ENCODE results near the gene HCRTR1.

HCRTR1 gene

DNA sequence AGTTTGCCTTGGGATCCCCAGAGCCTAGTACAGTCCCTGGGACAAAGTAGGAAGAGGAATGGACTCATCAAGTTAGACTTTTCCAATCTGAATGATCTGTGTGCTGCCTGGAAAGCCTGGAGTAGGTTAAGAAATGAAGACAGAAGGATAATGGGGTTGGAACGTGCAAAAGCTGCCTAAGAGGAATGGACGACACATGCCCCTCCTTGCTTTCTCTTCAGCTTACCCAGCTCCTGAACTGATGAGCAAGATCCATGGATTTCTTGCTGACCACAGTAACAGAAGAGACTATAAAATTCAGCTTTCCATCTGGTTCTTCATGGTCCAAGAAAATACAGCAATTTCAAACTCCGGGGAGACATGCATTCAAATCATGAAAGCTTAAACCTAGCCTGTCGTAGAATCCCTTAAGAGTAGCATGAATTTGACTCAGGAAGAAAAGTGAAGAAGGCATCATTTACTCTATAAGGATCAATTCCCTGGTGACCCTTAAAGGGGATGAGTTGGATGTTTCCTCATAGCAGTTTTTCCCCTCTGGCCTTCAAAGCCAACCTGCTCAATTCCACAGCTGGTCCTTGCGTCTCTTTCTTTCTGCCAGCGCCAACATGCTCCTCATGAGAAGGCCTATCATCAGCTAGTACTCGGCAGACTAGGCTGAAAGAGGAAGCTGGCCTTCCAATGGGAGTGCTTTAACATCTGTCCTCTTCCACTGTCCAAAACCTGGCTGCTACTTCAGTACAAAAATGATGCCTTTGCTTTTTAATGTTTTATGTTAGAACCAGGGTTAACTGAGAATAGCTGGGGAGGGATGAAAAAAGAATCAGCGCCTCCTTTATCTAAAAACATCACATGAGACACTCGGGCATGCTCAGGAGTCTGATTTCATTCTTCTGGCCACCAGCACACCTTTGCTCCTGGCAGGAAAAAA is 32.9 kb downstream of the HCRTR1 start:
- DNase-seq = no peak

DNA sequence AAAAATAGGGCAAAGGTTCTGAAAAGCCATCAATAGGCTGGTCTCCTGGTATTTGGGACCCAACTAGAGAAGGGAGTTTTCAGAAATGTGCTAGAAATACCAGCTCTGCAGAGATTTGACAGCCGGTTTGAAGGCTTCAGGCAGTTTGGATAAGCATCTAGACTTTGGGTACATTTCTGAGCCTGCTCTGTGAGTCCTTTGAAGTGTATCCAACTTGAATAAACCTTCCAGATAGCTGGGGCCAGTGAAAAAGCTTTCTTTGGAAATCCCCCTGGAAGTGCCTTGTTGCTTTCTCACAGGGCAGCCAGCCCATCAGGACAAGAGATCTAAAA is 33.6 kb downstream of the HCRTR1 start:
- DNase-seq = no peak

DNA sequence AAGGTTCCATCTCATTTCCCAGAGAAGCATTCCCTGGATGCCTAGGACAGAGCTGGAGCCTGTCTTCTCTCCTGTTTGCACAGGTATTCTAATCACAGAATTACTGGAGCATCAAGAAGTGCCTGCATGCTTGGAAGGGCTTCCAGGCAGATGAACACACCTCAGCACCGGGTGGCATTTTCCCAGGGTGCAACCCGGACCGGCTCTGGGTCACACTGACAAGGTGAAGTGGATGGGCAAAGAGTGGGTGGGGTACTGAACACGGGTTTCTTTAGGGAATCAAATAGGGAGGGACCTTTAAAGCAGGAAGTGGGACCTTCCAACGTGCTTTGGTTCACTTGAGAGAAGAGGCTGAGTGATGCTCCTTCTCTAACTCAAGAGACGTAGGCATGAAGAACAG is 34.3 kb downstream of the HCRTR1 start:
- DNase-seq = no peak

DNA sequence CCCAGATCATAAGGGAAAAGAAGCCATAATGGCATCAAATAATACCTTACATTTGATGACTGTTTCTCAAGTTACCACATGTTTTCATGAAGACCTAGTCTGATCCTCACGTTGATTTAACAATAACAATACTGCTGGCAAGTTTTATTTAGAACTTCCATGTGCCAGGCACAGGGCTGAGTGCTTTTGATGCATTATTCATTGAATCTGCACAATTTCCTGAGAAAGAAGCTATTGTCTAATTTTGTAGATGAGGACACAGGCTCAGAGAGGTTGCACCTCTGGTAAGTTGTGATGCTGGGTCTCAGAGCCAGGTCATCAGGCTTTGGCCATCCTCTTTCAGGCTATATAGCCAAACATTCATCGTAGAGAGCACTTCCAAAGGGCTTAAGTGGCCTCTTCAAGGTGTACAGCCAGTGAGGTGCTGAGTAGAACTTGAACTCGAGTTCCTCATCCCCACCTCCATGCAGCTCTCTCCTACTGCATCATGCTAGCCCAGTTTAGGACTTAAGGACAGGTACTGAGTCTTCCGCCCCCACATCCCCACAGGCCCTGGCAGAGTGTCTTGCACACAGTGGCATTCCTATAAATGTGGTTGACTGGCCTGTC is 35.5 kb downstream of the HCRTR1 start:
- DNase-seq = no peak

GRCh38 chr1:31653717-31654473 is 36.4 kb downstream of the HCRTR1 start:
- no peak for DNase-seq

DNA sequence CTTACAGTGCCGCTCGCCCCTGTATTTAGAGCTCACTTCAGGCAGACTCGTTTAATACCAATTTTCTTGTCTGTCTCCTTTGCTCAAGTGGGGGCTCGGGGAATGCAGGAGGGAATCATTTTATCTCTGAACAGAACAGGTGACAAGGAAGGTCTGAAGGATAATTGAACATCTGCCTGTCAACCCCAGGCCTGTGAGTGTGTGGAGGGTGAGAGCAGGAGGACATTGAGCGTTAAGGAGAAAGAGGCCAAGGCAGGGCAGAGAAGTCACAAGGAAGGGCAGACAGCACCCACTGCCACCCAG is 36.9 kb downstream of the HCRTR1 start:
- DNase-seq = no peak

DNA sequence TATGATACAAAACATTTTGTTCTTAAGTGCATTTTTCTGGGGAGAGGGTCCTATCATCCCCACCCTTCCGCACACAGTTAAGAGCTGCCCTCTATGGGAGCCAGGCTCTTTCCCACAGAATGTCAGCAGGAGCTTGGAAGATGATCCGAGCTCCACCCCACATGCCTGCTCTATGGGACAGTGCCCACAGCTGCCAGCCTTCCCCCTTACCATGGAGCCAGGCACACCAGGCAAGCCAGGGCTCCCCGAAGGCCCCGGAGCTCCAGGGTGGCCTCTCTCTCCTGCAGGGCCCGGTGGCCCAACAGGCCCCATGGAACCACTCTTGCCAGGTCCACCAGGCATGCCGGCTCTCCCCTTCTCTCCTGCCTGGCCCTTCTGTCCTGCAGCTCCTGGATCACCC is 37.6 kb downstream of the HCRTR1 start:
- no peak for DNase-seq

DNA sequence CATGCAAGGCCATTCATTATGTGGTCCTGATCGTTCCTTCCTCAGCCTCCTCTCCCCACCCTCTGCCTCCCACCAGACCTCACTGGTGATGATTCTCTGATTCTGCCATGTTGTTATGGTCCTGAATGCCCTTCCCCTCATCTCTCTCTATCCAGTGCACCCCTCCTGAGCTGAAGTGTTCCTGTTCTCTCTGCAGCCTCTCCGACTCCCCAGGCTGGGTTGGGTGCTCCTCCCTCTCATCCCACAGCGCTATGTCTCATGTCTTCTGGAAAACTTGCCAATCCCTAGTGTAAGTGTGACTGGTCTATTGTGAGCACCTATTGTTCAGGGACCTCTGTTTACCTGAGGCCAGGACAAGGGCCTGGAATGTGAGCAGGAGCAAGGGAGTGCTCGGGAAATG is 38.3 kb downstream of the HCRTR1 start:
- DNase-seq = no peak

DNA sequence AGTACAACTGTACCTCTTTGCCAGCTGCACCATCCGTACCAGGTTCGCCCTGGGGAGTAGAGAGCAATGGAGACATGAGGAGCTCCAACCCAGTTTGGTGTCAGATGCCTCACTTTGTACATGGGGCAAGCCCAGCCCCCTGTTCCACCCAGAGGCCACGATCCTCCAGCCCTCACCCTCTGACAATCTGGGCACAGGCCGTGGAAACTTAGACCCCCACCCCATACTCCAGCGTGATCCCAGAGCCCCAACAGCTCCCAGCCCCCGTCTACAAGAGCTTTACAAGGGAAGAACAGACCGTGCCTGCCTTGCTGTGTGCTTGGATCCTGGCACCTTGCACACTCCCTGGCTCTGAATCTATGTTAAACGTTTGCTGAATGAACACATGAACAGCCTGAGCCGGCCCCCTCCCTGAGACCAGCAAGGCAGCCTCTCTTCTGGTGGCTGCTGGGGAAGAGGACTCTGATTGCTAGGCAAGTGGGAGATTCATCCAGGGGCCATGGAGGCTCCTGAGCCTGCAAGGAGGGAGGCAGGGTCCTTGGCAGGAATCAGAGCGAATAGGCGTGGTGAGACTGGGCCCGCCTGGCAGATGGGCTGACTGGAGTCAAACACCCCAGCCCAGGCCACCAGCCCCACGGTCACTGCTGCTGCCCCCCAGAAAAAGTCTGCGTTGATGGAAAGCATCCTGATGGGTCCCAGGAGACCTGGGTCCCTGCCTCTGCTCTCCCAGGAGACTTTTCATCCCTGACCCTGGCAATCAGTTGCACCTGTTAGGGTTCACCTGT is 39.7 kb downstream of the HCRTR1 start:
- DNase-seq = no peak

DNA sequence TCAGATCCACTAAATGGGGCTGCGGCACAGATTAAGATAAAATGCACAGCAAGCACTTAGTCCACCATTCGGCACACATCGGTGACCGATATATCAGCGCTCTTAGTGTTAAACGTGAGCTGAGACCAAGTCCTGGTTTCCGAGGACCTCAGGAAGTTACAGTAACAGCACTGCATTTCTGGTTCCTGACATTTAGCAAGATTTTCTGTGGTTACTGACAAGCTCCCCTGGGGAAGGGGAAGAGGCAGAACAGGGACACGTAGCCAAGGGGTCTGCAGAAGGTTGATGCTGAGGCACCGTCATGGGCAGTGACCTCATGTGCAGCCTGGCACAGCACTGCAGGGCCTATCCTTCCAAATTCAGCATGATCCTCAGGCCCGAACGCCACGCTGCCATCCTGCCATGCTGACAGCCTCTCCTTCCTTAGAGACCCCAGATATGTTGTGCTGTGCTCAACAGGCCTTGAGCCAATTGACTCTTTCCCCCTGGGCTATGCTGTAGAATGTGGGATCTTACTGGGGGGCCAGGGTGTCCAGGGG is 40.6 kb downstream of the HCRTR1 start:
- no peak for DNase-seq

DNA sequence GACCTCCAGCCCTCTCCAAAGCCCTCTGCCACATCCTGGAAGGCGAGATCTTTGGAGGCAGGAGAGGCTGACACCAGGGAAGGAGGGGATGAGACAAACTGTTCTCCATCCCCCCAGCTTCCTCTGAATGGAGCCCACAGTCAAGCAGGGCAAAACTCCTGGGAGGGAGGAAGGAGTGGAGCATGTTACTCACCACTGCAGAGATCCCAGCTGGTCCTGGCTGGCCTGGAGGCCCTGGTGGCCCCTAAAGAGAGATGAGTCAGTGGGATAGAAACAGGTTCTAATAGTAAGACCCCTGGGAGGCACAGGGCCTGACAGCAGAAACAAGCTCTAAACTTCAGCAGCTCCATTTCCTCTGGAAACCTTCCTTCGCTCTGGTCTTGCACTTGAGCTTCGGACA is 41.2 kb downstream of the HCRTR1 start:
- DNase-seq = no peak

- no peak for DNase-seq
These were observed 42.4 kb downstream of the HCRTR1 start for GRCh38 chr1:31659889-31660288.

DNA sequence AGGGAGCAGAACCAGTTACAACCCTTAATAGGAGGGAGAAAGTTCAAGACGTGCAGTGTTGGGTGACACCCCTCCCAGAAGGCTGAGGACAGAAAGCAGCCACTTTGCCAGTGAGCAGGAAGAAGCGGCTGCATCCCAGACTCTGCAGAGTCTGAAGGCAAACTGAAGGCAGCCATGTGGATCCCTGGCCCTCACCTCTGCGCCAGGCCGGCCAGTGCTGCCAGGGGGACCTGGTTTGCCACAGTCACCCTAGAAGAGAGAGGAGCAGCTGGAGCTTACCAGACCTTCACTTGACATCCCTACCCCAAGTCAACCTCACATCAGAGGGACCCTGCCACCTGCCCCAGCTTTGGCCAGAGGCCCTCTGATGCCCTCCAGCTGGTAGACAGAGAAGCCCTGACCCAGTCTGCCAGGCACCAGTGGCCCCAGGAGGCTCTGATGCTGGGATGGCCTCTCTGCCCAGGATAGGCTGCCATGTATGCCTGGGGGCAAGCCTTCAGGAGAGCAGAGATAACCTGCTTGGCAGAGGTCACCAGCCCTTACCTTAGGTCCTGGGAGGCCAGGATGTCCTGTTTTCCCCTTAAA is 43.5 kb downstream of the HCRTR1 start:
- no peak for DNase-seq

DNA sequence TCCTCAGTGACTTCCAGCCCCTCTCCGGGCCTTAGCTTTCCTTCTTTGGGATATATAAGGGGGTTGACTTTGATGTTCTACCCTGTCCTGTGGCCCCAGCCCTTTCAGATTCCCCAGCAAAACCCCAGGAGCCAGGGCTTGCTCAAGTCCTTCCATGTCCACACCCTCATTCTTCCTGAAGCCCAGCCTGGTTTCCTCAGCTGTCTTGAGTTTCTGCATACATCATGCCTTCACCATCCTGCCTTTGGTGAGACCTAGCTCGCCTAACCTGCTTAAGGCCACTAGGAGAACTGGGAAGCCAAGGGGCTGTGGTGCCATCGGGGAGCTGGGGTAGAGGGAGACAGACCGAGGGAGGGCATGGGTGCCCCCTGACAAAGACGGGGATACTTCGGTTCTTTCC is 44.4 kb downstream of the HCRTR1 start:
- no peak for DNase-seq

GRCh38 chr1:31662463-31662862 is 45.0 kb downstream of the HCRTR1 start:
- no peak for DNase-seq

GRCh38 chr1:31663622-31664452 is 46.3 kb downstream of the HCRTR1 start:
- DNase-seq = no peak

GRCh38 chr1:31664528-31664927 is 47.0 kb downstream of the HCRTR1 start:
- DNase-seq = no peak

DNA sequence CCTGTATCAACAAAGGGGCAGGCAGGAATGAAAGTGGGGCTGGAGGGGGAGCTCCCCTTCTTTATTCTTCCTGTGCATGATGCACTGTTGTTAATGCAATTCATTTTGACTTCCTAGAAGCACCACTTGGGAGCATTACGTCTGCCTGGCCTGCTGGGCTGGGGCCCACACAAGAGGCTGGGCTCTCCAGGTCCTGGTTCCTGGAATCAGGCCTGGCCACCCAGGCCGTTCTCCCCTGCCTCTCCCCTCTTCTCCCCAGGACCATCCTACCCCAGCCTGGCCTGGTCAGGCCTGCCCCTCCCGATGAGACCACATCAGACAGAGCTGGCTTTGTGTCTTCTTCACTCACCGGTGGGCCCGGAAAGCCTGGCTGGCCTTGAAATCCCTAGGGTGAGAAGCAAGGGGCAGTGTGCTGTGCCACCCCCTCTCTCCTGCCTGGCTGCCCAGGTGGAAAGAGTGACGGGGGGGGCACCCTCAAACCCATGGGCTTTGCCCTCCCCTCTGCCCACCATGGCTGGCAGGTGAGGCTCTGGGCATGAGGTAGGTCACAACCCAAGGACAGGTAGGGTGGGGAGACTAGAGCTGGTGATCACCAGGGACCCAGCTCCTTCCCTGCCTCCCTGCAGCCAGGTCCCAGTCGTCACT is 47.9 kb downstream of the HCRTR1 start:
- no peak for DNase-seq

DNA sequence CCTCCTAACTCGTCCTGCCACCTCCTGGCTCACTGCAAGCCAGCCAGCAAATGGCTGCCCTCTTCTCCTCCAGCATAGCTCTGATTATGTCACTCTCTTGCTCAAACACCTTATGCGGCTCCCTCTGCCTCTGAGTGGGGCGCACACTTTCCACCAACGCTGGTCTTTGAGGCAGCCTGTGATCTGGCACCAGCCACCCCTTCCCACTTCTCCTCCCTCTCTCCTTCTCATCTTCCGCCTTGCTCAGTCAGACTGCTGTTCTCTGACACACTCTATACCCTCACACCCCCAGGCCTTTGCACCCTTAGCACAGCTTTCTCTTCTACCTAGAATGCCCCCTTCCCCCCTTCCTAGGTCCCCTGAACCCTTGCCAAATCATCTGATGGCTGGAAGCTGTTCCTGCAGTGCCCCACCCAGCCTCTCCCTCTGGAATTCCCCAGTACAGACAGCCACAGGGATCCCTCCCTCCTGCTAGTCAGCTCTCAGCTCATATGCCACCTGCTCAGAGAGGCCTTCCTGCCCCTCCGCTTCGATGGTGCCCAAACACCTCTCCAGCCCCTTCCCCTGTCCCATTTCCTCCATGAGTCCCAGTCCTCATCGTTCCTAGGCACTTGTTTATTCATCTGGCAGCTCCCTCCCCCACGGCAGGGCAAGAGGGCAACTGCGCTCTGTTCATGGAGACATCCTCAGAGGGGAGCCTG is 48.9 kb downstream of the HCRTR1 start:
- DNase-seq = no peak

- no peak for DNase-seq
These were observed 49.7 kb downstream of the HCRTR1 start for GRCh38 chr1:31667065-31667785.

All from GDM1 (cell line).